HG02870 (cell line): Measurements from ENCODE around the gene HOXC6.
"Not testable (repeated sequence)": the region's sequence is repeated elsewhere in the genome, so short reads cannot be mapped to it uniquely, and the experiment has no call there.

Experiments used
- ATAC-seq: cut with Tn5 transposase; IDR thresholded peaks from one replicate; pipeline ENCODE4 v1.9.1; 2021; ENCODE audit warnings: mild to moderate bottlenecking, moderate library complexity; ENCODE audit not compliant: unreplicated experiment

HOXC6 gene

GRCh38 chr12:54038284-54038870 is 10.1 kb downstream of the HOXC6 start:
- no peak for ATAC-seq

- ATAC-seq, result no peak
Observed at GRCh38 chr12:54038871-54039414, 10.7 kb downstream of the HOXC6 start.

GRCh38 chr12:54039417-54040147 is 11.3 kb downstream of the HOXC6 start:
- no peak for ATAC-seq

GRCh38 chr12:54040148-54040494 is 11.9 kb downstream of the HOXC6 start:
- no peak for ATAC-seq

- ATAC-seq, result no peak
Observed at GRCh38 chr12:54040648-54041047, 12.4 kb downstream of the HOXC6 start.

GRCh38 chr12:54041097-54041690 is 13.0 kb downstream of the HOXC6 start:
- ATAC-seq, result no peak

- ATAC-seq, result not testable (repeated sequence)
Observed at GRCh38 chr12:54042033-54042432, 13.8 kb downstream of the HOXC6 start.

GRCh38 chr12:54042970-54043853 is 15.0 kb downstream of the HOXC6 start:
- no peak for ATAC-seq

- ATAC-seq, result no peak
Observed at GRCh38 chr12:54044425-54045103, 16.3 kb downstream of the HOXC6 start.

GRCh38 chr12:54045401-54045800 is 17.2 kb downstream of the HOXC6 start:
- ATAC-seq, result no peak

- no peak for ATAC-seq
Observed at GRCh38 chr12:54045868-54046521, 17.8 kb downstream of the HOXC6 start.

GRCh38 chr12:54046809-54047159 is 18.5 kb downstream of the HOXC6 start:
- ATAC-seq, result no peak

GRCh38 chr12:54047160-54047963 is 19.1 kb downstream of the HOXC6 start:
- ATAC-seq, result no peak

- ATAC-seq, result no peak
Observed at GRCh38 chr12:54047964-54048303, 19.7 kb downstream of the HOXC6 start.

GRCh38 chr12:54048406-54049093 is 20.3 kb downstream of the HOXC6 start:
- no peak for ATAC-seq

GRCh38 chr12:54049108-54049507 is 20.9 kb downstream of the HOXC6 start:
- ATAC-seq, result no peak

- ATAC-seq, result no peak
Observed at GRCh38 chr12:54050482-54050810, 22.2 kb downstream of the HOXC6 start.

GRCh38 chr12:54051026-54051842 is 23.0 kb downstream of the HOXC6 start:
- ATAC-seq, result no peak
